ENCODE data around the gene ANP32A.
A peak's percentile ranks its signal among the peaks of the same experiment; 100 is the strongest.

ANP32A gene

GRCh38 chr15:68730471-68730919 lies 90.2 kb downstream of the ANP32A start:
- no peak overlapping the region for H3K27ac ChIP-seq
- TF ChIP-seq ZFX (IDR thresholded peaks at IDR 0.05; ENCODE audit: borderline replicate concordance) (no peak), CTCF (IDR thresholded peaks at IDR 0.05) (peak; percentile 40)

- no peak overlapping the region for H3K27ac ChIP-seq
- no peak for TF ChIP-seq CTCF (IDR thresholded peaks at IDR 0.05)
- TF ChIP-seq ZFX (IDR thresholded peaks at IDR 0.05; ENCODE audit: borderline replicate concordance): no peak
Measured at GRCh38 chr15:68729789-68730411, 90.8 kb downstream of the ANP32A start.
